Stimulated activated CD8-positive, alpha-beta memory T cell treated with anti-CD3 and anti-CD28 coated beads, Interleukin-4, amount 100 ng/mL, for 24 hours (primary cell): ENCODE results near the gene OSER1.

Experiments used
- DNase-seq: peaks from one replicate; pipeline ENCODE4 v3.0.0-alpha.2; 2020; ENCODE audit warnings: low read depth

The OSER1 gene

GRCh38 chr20:44174996-44175765 is 35.4 kb downstream of the OSER1 start:
- no peak for DNase-seq

- DNase-seq = no peak
These were observed 36.7 kb downstream of the OSER1 start for GRCh38 chr20:44173846-44174245.

GRCh38 chr20:44173116-44173515 is 37.5 kb downstream of the OSER1 start:
- no peak for DNase-seq

GRCh38 chr20:44172572-44172950 is 38.0 kb downstream of the OSER1 start:
- DNase-seq = no peak

- no peak for DNase-seq
These were observed 38.6 kb downstream of the OSER1 start for GRCh38 chr20:44171775-44172571.

- DNase-seq = no peak
These were observed 39.7 kb downstream of the OSER1 start for GRCh38 chr20:44170816-44171410.

- no peak for DNase-seq
These were observed 42.8 kb downstream of the OSER1 start for GRCh38 chr20:44167736-44168135.

GRCh38 chr20:44166477-44166876 is 44.1 kb downstream of the OSER1 start:
- no peak for DNase-seq

GRCh38 chr20:44166008-44166407 is 44.6 kb downstream of the OSER1 start:
- DNase-seq = no peak

GRCh38 chr20:44160133-44160532 is 50.4 kb downstream of the OSER1 start:
- DNase-seq = no peak

GRCh38 chr20:44159711-44160110 is 50.9 kb downstream of the OSER1 start:
- DNase-seq = no peak

GRCh38 chr20:44159125-44159524 is 51.4 kb downstream of the OSER1 start:
- DNase-seq = no peak

- no peak for DNase-seq
These were observed 53.5 kb downstream of the OSER1 start for GRCh38 chr20:44157061-44157460.

GRCh38 chr20:44154521-44155001 is 56.0 kb downstream of the OSER1 start:
- no peak for DNase-seq

GRCh38 chr20:44153636-44154043 is 56.9 kb downstream of the OSER1 start:
- DNase-seq = no peak

GRCh38 chr20:44151621-44152416 is 58.8 kb downstream of the OSER1 start:
- no peak for DNase-seq

- no peak for DNase-seq
These were observed 64.3 kb downstream of the OSER1 start for GRCh38 chr20:44146272-44146671.
